ENCODE results near the gene ATP2B3.

ATP2B3 gene

DNA sequence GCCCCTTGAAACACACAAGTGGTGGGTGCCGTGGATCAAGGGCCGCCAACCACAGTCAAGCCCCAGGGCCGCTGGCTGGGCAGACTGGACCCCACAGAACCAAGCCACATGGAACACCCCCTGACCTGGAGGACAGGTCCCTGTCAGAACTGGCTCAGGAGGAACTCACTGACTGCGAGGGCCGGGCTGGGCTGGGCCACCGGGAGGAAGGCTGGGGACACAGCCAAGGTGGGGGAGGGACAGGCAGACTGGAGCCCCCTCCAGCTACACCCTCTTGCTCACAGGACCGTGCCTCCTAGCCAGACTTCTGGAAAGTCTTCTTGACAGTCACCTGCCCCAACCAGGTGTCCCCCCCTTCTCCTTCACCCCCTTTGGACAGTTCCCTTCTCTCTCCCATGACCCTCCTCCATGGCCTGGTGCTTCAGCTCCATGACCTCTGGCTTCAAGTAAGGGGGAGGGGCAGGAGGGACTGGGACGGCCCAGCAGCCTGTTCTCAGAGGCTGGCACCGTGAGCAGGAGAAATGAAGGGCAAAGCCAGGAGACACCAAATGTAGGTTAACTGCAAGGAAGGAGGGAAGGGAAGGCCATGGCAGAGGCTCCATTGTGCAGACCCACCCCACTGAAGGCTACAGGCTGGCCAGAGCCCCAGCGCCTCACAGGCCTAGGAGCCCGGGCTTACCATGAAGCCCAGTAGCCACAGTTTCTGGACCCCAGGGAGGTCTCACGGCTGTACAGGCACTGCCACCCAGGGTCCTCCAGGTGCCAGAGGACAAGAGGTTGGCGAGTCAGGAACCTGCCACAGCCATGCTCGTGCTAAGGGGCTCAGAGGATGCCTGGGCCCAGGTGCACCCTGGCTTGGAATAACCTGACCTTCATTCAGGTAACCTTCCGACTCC lies 107.0 kb downstream of the ATP2B3 start:
- DNase-seq, result no peak

DNA sequence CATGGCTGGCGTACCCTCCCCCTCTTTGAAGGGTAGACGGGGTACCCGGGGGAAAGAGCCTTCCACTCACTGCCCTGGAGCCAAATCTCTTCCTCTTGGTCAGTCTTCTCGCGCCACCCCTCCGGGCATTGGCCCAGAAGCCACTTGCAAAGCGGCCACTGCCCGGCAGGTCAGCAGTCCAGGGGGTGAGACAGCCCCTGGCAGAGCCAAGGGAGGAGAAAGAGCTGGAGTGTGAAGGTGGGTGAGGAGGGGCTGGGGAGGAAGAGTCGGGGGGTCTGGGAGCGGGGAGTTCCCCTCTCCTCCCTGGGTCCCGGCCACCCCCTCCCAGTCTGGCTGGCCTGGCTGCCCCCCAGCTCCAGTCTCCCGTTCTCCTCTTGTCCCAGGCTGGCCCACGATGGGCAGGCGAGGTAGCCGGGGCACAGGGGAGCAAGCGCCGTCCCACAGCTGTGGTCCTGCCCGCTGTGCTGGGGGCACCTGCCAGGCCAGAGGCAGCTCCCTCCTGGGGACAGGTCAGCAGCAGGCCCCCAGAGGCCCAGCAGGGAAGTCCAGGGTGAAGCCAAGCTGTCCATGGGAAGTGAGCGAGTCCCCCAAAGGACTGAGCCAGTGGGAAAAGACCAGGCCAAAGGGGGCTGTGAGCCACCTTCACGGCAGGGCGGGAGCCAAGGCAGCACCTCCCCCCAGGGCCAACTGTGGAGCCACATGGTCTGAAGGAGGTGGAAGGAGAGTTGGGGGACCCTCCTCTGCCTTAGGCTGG lies 108.0 kb downstream of the ATP2B3 start:
- DNase-seq, result no peak

DNA sequence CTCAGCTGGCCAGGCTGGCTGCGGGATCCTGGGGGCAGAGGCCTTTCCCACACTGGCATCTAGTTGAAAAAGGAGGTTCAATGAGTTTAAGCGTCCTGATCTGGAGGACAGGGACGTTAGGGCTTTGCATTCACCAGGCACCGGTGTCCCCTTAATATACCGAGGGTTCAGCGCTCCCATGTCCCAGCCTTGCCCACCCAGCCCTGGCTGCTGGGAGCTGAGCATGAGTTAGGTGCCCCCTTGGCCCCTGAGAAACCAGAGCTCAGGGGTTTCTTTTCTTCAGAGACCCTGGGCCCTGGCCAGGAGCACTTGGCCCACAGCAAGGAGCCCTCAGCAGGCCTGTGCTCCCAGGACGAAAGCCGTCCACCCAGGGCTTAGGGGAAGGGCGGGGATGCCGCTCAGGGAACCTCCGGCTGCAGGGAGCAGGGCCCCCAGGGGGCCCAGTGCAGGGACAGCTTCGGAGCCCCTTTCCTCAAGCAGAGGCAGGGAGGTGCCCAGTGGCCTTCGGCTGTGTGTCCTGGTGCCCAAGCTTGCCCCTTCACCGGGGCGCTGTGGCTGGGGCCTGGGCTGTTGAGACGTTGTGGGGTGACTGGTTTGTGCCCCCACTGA lies 108.7 kb downstream of the ATP2B3 start:
- no peak for DNase-seq

DNA sequence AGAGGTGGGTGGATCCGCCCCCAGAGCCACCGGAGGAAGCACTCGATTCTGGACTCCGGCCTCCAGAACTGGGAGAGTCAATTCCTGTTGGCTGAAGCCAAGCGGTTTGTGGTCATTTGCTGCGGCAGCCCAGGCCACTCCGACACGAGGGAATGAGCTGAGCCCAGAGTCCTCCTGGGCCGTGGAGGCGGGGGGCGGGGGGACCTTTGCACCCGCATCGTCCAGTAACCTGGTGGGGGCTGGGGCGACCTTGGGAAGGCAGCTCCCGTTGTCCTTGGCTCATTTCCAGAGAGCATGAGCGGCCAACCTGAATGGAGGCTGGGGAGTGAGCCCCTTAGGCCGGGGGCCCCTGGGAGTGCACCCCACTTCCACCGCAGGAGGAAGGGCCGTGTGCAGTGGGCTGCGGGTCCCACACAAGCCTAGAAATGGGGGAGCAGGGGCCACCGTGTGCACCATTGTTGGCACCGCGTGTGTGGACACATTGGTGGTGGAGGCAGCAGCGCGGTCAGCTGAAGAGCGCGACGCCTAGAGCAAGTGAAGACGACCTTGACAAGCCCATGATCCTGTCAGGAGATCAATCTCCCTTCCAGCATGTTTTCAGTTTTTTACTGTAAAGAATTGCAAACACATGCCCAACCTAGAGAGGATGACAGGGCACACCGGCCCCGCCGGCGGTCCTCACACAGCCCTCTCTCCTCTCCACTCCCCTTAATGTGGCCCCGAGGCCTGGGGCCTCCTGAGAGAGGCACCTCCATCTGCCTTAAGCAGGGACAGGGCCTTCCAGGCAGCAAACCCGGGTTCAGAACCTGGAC lies 109.6 kb downstream of the ATP2B3 start:
- DNase-seq, result no peak

DNA sequence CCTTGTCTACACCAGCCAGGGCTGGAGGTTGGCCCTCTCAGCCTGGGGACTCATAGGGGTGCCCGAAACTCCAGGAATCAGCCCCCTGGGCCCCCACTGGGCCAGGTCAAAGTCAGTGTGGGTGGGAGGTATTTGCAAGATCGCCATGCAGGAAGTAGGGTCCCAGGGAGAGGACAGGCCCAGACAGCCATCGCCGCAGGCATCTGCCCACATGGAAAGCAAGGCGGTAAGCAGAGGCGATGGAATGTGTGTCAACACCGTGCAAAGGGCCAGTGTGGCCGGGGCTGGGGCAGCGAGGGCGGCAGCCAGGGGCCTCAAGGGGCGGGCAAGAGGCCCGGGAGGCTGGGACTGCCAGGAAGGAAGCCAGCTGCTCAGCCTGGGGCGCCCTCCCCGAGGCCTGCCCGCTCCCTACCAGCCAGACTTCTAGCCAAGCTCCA lies 110.3 kb downstream of the ATP2B3 start:
- no peak for DNase-seq

DNA sequence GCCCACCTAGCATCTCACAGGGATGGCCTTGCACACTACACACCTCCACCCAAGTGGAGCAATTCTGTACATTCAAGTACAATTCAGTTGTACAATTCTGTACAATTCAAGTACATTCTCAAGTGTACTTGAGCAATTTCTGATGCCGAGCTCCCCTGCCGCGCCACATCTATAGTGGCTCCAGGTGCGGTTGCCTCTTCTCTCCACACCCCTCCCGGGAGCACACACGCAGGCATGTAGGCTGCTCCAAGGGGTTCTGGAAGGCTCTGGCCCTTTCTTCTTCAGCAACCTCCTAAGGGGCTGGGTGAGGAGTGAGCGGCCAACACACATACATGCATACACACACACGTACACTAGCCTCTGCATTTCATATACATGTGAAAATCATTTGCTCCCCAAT lies 110.7 kb downstream of the ATP2B3 start:
- no peak for DNase-seq

DNA sequence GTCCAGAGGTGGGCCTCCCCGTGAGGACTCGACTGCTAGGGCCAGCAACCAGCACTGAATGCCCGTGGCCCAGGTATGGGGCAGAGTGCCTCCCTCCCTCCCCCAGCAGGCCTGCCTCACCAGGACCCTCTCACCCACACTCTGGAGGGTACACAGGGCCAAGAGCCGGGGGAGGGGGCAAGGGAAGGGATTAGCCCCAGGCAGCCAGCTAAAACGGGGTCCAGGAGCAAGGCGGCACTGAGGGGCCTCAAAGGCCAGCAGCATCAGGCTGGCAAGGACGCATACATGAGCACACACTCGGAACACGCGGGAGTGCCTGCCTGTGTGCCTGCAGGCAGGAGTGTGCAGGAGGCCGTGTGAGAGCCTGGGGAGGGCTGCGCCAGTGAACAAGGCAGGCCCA lies 111.2 kb downstream of the ATP2B3 start:
- no peak for DNase-seq

DNA sequence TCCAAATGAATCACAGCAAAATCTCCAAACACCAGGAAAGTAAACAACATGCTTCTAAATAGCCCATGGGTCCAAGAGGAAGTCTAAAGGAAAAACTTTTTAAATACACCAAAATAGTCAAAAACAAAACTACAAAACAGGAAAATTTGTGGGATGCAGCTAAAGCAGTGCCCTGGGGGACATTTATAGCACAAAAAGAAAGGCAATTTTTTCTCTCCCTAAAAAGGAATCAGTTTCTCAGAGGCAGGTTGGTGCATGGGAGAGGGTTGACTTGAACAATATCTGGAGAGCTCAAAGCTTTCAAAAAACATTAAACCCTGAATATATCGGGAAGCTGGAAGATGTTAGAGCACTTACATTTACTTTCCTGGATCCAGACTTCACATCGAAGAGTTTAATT lies 113.9 kb downstream of the ATP2B3 start:
- DNase-seq, result no peak

DNA sequence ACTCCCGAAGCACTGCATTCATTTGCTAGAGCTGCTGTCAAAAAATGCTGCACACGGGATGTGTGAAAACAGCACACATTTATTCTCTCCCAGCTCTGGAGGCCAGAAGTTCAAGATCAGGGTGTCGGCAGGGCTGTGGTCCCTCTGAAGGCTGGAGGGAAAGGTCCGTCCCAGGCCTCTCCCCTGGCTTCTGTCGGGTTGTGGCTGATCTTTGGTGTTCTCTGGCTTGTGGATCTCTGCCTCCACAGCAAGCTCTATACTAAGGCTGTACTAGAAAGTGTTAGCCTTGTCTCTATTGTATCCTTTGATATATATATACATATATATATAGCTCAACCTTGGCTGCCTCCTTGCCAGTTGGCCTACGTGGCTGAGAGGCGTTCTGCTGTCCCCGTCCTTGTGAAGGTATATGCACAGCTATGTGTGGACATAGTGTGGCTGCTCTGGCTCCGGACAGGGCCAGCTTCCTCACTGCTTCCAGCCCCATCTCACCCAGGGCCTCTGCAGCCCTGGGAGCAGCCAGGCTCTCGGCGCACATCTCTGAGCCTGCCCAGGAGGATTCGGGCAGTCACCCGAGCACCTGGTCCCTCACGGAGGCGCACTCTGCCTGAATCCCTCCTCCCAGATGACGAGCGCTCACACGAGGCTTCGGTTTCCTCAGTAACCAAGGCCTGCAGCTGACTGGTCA lies 114.6 kb downstream of the ATP2B3 start:
- no peak for DNase-seq
